ENCODE results near the gene PRDM16. TPM values are rescaled to one million over a fixed set of nuclear protein-coding genes. Genes with fewer than 3 reads are reported as not detected.

PRDM16 gene
- total RNA-seq, 1 experiment from 2014 or later: 0.95 TPM

DNA sequence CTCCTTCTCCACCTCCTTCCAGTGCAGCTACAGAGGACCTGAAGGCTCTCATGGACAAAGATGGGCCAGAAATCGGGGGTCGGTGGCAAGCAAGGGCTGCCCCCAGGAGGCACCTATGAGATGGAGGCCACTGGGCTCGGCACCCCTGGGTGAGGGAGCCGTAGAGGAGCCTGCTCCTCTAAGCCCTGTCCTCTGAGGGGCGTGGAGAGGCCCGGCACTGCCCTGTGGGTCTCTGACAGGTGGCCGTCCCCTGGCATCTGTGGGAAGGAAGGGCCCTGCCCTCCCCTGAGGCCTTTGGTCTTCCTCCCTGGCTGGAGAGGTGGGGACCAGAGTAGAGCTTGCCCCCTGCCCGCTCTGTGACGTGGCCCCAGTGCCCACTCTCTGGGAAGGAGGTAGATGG lies 30.9 kb downstream of the PRDM16 start:
- Histone ChIP-seq H3K4me3 (no peak overlapping the region), H3K36me3 (no peaks in the 10 kb centered on the region), H3K9me3 (no peaks in the 10 kb centered on the region), H3K27me3 (no peaks in the 10 kb centered on the region)
- DNase-seq: no peak

DNA sequence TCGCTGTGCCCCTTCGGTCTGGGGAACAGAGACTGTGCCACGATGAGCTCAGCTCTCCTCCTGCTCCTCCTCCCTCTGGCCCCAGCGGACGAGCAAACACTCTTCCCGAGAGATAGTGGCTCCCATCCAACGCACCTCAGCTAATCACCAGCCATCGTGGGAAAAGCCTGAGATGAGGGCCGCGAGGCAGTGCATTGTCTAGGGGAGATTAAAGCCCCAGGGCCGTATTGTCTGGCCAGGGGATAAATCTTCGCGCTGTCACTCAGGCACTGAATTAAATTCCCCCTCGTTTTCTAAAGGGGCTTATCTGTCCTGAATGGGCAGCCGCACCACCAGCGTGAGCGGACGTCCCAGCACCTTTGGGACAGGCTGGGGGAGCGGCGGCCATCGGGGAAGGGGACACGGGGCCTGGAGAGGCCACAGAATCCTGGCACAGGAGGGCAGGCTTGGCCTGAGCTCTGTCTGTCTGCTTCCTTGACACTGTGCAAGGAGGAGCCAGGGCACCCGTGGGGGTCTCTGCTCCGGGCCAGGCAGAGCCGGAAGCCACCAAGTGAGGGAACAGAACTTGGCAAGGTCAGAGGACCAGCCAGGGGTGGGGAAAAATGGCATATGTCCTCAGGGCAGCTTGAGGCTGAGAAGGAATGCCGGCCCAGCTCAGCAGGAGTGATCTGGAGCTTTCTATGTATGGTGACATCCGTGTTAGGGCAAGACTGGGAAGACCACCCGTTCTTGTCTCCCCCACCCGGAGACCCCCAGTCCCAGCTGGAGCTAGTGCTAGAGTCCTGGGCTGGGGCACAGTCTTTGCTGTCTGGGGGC lies 32.3 kb downstream of the PRDM16 start:
- H3K27me3 ChIP-seq: no peaks in the 10 kb centered on the region
- no peaks in the 10 kb centered on the region for H3K9me3 ChIP-seq
- DNase-seq: no peak
- no peak overlapping the region for H3K4me3 ChIP-seq
- H3K36me3 ChIP-seq: no peaks in the 10 kb centered on the region

DNA sequence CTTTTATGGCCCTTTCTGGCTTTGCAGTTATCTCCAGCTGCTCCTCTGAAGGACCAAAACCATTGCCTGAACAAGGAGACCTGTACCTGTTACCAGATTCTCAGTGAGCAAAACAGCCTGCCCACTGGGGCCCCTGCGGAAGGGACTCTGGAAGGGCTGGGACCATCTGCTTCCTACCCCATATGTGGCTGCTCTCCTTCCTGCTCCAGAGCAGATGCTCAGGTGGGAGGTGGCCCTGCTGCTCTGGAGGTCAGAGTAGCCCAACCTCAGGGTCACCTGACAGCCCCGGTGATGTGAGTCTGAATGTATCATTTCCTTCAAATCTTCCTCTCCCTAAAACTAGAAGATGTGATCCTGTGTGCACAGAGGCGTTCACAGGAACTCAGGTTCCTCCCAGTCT lies 33.6 kb downstream of the PRDM16 start:
- no peaks in the 10 kb centered on the region for H3K36me3 ChIP-seq

DNA sequence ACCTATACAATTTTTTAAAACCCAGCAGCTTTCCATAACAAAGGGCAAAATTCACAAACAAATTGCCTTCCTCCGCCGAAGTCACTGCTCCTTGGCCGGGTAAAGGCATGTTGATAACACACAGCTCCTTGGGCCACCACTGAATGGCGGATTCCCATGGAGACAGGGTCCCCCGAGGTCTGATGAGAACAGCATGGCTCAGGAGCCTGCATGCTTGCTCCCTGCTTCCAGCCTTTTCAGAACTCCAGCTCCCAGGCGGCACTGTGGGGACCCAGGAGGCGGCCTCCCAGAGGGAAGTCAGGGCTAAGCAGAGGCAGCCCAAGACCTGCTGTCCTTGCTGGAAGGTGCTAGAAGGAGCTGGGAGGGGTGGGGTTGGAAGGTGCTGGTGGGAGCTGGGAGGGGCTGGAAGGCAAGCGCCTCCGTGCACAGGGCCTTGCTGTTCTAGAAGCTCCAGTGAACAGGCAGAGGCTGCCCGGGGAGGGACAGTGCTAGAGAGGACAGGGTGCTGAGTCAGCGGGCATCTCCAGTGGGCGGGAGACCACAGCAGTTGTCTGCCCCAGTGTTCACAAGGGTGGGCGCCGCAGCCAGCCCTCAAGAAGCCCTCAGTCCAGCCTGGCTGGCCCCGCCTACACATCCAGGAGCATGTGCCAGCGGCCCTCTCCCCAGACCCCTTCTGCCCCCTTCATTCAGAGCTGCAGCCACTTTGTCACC lies 35.1 kb downstream of the PRDM16 start:
- H3K36me3 ChIP-seq: no peaks in the 10 kb centered on the region
- no peak for DNase-seq

More for the DNA sequence above, 33.6 kb downstream of the PRDM16 start:
- Histone ChIP-seq H3K9me3 (no peaks in the 10 kb centered on the region), H3K27me3 (no peaks in the 10 kb centered on the region), H3K4me3 (no peak overlapping the region)
- DNase-seq: no peak

DNA sequence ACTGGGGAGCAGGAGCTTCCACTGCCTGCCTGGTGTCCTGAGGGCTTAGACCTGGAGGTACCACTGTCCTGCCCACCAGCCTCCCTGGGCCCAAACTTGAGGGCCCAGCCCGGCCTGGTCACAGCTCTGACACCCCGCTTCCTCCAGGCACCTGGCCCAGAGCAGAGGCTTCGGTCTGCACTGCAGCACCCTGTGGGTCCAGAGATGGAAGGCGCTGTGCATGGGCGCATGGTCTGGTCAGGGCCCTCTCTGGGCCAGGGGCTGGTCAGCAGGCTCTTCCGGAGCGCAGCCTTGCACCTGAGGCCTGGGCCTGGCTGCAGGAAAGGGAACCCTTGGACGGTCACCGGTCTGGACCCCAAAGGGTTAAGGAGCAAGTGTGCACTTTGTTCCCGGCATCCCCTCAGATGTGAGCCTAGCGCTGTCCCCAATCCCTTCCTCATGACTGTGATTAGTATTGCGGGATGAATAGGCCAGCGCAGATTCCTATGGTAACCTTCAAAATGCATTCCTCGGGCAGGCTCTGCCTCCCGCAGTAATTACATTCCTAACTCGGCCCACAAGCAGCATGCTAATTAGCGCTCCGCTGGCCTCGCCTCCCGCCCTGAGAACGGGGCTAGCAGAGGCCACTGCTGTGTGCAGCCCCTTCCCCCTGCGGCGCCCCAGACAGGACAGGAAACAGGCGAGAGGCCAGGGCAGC lies 36.3 kb downstream of the PRDM16 start:
- Histone ChIP-seq H3K9me3 (no peaks in the 10 kb centered on the region), H3K4me3 (no peak overlapping the region), H3K27me3 (no peaks in the 10 kb centered on the region), H3K36me3 (no peaks in the 10 kb centered on the region)
- no peak for DNase-seq

More for the DNA sequence above, 35.1 kb downstream of the PRDM16 start:
- Histone ChIP-seq H3K27me3 (no peaks in the 10 kb centered on the region), H3K9me3 (no peaks in the 10 kb centered on the region), H3K4me3 (no peak overlapping the region)

DNA sequence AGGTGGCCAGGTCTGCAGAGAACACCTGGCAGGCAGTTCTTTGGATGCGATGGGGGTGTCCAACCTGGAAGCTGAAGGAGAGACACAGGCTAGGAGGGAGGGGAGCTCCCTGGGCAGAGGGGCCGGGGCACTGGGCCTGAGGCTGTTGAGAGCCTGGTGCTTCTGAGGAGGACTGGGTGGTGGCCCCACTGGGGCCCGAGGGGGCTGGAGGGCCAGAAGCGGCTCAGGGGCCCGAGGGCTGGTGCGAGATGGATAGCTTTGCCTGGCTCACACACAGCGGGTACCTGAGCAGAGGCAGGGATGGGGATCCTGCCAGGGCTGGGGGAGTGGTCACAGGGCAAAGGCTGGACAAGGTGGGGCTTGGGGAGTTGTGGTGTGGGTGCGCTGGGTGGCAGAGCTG lies 37.2 kb downstream of the PRDM16 start:
- Histone ChIP-seq H3K27me3 (no peaks in the 10 kb centered on the region), H3K9me3 (no peaks in the 10 kb centered on the region), H3K4me3 (no peak overlapping the region), H3K36me3 (no peaks in the 10 kb centered on the region)
- DNase-seq: no peak

DNA sequence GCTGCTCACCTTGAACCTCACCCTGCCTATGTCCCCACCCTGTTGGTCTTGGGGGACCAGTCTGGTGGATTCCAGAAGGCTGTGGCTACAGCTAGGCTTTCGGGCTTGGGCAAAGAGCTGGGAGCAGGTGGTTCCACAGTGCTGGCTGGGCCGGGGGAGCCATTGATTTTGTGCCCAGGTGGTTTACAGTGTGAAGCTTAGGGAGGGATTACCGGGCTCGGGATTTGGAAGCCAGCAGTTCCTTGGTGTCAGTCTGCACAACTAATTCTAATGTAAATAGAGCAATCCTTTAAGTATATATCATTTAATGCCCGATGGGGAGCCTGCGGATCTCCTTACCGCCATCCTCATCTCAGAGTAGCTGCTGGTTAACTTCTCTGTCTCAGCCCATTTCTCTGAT lies 38.2 kb downstream of the PRDM16 start:
- DNase-seq: no peak
- Histone ChIP-seq H3K36me3 (no peaks in the 10 kb centered on the region), H3K9me3 (no peaks in the 10 kb centered on the region), H3K27me3 (no peaks in the 10 kb centered on the region), H3K4me3 (no peak overlapping the region)

DNA sequence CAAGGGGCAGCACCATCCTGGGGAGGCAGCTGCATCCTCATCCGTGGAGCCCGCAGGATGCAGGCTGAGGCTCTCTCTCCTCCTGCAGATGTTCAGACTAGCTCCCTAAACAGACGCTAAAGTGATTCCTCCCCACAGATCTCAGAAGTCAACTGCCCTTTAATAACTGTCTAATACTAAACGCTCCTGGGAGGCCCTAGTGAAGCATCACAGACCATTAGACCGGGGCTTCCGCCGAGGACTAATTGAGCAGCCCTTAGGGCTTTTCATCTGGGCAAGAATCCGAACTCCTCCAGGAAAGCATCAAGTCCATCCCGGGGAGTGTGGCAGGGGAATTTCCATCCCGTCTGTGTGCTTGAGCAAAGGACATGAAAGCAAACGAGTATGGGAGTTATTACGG lies 40.4 kb downstream of the PRDM16 start:
- Histone ChIP-seq H3K9me3 (no peaks in the 10 kb centered on the region), H3K27me3 (no peaks in the 10 kb centered on the region), H3K4me3 (no peak overlapping the region), H3K36me3 (no peaks in the 10 kb centered on the region)
- no peak for DNase-seq

DNA sequence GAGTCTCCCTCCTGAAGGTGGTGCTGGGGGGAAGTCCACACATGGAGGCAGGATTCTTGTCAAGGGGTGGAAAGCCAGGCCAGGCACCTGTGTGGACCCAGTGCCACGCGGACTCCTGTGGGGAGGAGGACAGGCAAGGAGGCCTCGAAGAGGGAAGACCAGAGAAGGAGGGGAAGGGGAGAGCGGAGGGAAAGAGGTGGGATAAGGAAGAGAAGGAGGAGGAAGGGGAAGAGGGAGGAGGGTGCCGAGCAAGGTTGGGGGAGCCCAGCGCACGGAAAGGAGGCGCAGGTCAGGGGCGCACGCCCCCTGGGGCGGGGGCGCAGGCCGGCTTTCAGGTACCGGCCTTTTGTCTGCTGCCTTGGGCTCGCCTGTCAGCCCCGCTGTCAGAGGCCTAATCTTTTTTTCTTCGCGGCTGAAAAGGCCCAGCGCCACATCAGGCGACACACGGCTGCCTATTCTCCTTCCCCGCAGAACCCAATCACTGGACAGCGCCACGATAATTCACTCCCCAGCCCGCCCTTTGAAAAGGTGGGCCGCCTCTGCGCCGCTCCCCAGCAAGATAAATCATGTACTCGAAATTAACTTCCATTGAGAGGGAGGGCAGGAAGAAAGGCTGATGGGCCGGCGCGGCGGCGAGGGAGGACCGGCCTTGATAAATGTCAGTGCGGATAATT lies 42.5 kb downstream of the PRDM16 start:
- no peak overlapping the region for H3K4me3 ChIP-seq
- DNase-seq: no peak
- no peaks in the 10 kb centered on the region for H3K36me3 ChIP-seq
- H3K9me3 ChIP-seq: no peaks in the 10 kb centered on the region
- no peaks in the 10 kb centered on the region for H3K27me3 ChIP-seq

DNA sequence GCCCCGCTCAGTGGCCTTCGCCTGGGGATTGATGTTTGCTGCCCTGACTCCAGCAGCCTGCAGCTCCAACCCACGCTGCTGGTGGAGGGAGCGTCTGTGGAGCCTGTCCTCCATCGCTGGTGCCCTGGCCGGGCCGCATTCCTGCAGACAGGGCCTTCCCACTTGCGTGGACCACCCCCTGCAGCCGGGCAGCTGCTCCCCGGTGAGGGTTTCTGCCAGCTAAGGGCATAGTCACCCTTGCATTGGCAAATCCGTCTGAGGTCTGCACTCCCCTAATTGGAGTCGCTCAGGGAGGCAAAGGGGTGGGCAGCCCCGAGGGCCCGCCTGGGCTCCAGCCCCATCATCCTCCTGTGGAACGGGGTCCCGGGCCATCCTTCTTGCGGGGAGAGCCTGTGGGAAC lies 43.5 kb downstream of the PRDM16 start:
- no peaks in the 10 kb centered on the region for H3K27me3 ChIP-seq
- no peak overlapping the region for H3K4me3 ChIP-seq
- H3K36me3 ChIP-seq: no peaks in the 10 kb centered on the region
- DNase-seq: no peak
- no peaks in the 10 kb centered on the region for H3K9me3 ChIP-seq

DNA sequence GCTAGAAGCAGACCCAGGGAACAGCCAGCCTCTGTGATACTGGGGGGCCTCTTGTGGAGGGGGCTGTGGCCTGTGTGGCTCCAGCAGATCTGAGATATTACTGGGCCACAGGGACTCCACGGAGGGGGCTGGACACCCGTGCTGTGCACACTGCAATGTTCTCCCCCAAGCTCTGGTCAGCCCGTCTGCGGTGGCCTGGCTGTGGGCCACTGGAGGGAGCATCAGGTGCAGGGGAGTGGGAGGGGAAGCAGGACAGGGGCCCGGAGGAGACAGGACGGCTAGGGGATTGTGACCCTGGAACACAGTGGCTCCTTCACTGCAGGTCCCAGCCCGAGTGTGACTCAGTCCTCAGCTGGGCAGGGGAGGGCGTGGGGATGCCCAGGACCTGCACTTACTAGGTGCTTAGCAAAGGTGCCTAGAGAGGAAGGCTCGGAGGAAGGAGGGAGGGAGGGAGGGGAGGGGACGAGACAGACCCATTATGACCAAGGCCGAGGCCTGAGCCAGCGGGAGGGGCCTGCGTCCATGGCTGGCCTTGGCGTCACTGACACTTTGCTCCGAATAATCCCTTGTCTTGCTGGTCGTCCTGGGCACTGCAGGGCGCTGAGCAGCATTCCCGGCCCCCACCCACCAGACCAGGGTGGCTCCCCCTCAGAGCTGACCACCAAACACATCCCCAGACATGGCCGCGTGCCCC lies 44.2 kb downstream of the PRDM16 start:
- no peak overlapping the region for H3K4me3 ChIP-seq
- H3K36me3 ChIP-seq: no peaks in the 10 kb centered on the region
- no peak for DNase-seq
- H3K9me3 ChIP-seq: no peaks in the 10 kb centered on the region
- no peaks in the 10 kb centered on the region for H3K27me3 ChIP-seq

DNA sequence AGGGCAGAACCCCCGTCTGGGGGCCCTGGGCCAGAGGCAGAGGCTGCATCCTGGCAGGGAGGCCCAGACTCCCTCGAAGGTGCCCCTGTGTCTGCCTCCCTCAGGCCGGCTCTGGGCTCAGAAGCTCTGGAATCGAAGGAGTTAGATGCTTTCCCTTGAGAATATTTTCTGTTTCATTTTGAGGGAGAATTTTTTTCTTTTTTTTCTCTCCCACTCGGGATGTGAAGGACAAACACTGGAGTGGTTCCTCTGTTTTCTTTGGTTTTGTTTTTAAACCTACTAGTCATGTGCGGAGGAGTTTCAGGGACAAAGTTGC lies 44.7 kb downstream of the PRDM16 start:
- Histone ChIP-seq H3K9me3 (no peaks in the 10 kb centered on the region), H3K4me3 (no peak overlapping the region), H3K27me3 (no peaks in the 10 kb centered on the region), H3K36me3 (no peaks in the 10 kb centered on the region)
- DNase-seq: no peak

DNA sequence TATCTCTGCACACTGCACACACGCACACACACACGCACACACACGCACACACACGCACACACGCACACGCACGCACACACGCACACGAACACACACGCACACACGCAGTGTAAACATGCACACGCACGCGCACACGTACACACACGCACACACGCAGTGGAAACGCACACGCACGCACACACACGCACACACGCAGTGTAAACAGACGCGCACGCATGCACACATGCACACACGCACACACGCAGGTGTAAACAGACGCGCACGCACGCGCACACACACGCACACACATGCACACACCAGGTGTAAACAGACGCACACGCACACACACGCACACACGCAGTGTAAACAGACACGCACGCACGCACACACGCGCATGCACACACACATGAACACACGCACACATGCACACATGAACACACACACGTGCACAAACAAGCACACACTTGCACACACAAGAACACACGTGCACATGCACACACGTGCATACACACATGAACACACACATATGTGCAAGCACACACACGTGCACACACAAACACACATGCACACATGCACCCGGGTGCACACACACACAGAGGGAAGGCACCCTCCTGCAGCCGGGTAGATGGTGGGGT lies 45.2 kb downstream of the PRDM16 start:
- no peaks in the 10 kb centered on the region for H3K36me3 ChIP-seq
- no peaks in the 10 kb centered on the region for H3K9me3 ChIP-seq
- no peak for DNase-seq
- H3K27me3 ChIP-seq: no peaks in the 10 kb centered on the region
- no peak overlapping the region for H3K4me3 ChIP-seq

DNA sequence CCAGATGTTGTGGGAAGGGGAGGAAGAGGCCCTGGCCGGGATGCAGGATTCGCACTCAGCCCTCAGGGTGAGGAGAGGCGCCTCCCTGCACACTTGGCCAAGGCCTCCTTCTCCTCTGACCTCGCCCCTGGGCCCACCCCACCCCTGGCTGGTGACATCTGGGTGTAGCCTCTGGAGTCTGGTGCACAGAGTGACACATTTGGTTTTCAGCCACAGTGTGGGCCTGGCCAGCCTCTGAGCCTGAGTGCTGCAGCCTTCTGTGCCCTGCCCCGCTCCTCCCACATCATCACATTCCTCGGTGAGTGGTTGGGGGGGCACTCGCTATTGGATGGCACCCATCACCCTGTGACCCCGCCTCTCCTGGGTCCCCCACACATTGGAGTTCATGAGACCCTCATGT lies 45.8 kb downstream of the PRDM16 start:
- H3K36me3 ChIP-seq: no peaks in the 10 kb centered on the region
- no peak overlapping the region for H3K4me3 ChIP-seq
- no peak for DNase-seq
- no peaks in the 10 kb centered on the region for H3K27me3 ChIP-seq
- no peaks in the 10 kb centered on the region for H3K9me3 ChIP-seq

DNA sequence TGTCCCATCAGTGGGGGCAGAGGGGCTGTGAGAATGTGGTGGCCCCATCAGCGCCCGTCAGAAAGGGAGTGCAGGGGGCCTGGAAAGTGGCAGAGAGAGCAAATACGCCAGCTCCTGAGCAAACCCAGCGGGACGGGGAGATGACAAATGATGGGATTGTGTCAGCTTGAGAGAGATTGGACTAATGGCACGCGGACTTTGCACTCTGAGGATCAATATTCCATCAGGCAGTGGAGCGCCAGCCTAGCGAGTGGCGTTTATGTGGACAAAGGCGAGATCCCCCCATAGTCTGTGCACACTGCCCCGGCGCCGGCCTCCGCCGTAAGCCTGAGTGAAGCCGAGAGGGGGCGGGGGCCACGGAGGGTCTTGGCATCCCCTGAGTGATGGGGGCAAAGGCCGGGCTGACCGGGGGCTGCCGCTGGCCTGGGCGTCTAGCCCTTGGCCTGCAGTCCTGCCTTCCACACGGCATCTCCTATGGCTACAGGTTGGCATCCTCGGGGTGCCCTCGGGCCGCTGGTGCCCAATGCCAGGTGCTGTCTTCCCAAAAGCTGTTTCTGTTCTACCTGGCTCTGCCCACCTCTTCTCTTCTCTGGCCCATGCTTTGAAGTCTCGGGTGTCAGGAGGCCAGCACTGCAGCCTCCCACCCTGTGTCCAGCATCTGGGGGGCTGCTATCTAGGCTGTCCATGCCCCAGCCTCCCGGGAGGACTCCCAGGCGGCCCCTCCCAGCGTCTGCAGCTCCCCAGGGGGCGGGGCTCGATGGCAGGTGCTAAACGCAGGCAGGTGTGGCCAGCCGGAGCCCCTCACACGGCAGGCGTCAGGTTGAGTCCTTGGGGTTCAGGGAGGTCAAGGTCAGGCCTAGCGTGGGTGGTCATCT lies 46.5 kb downstream of the PRDM16 start:
- Histone ChIP-seq H3K9me3 (no peaks in the 10 kb centered on the region), H3K36me3 (no peaks in the 10 kb centered on the region), H3K4me3 (no peak overlapping the region), H3K27me3 (no peaks in the 10 kb centered on the region)
- DNase-seq: no peak

Measured in MG63 (cell line).